H9 (cell line): Measurements from ENCODE around the gene OR9Q1. TPM values are rescaled to one million over a fixed set of nuclear protein-coding genes. Genes with fewer than 3 reads are reported as not detected.

ENCODE experiments used
- DNase-seq: peaks from one replicate; pipeline ENCODE4 v3.0.0-alpha.2; 2017
- H2AFZ ChIP-seq: one replicate; pipeline ENCODE4 v1.6.1; 2013; ENCODE audit warnings: mild to moderate bottlenecking, low read length, control low read depth, moderate library complexity
- H2AK5ac ChIP-seq: 2 replicates; pipeline ENCODE4 v1.6.1; 2013; ENCODE audit warnings: low read length, control low read depth, mixed read lengths; ENCODE audit not compliant: insufficient read length
- H2BK120ac ChIP-seq: one replicate; pipeline ENCODE4 v1.6.1; 2013; ENCODE audit warnings: low read depth, mild to moderate bottlenecking, low read length, control low read depth, inconsistent platforms; ENCODE audit not compliant: poor library complexity, severe bottlenecking
- H2BK12ac ChIP-seq: 2 replicates; pipeline ENCODE4 v1.6.1; 2013; ENCODE audit warnings: low read length, control low read depth, mixed read lengths, low read depth; ENCODE audit not compliant: insufficient read length
- H2BK15ac ChIP-seq: 2 replicates; pipeline ENCODE4 v1.6.1; 2013; ENCODE audit warnings: low read depth, low read length, control low read depth
- H2BK20ac ChIP-seq: one replicate; pipeline ENCODE4 v1.6.1; 2013; ENCODE audit warnings: low read depth, mild to moderate bottlenecking, low read length, control low read depth, inconsistent platforms; ENCODE audit not compliant: poor library complexity, severe bottlenecking
- H2BK5ac ChIP-seq: 2 replicates; pipeline ENCODE4 v1.6.1; 2013; ENCODE audit warnings: low read length, control low read depth, mixed read lengths; ENCODE audit not compliant: insufficient read length
- H3K14ac ChIP-seq: 2 replicates; pipeline ENCODE4 v1.6.1; 2013; ENCODE audit warnings: low read length, control low read depth; ENCODE audit not compliant: insufficient read depth
- H3K18ac ChIP-seq: 2 replicates; pipeline ENCODE4 v1.6.1; 2013; ENCODE audit warnings: low read depth, mild to moderate bottlenecking, mixed read lengths, low read length, control low read depth; ENCODE audit not compliant: insufficient read length
- H3K23ac ChIP-seq: 2 replicates; pipeline ENCODE4 v1.6.1; 2013; ENCODE audit warnings: low read length, control low read depth, mixed read lengths, low read depth; ENCODE audit not compliant: insufficient read length
- H3K23me2 ChIP-seq: 2 replicates; pipeline ENCODE4 v1.6.1; 2013; ENCODE audit warnings: low read depth, mild to moderate bottlenecking, mixed read lengths, low read length, control low read depth; ENCODE audit not compliant: insufficient read length, poor library complexity, severe bottlenecking
- H3K27ac ChIP-seq: 2 replicates; pipeline ENCODE4 v1.5.1; 2013; ENCODE audit warnings: low read length, control low read depth, mixed read lengths, low read depth; ENCODE audit not compliant: insufficient read length
- H3K27me3 ChIP-seq: 2 replicates; pipeline ENCODE4 v1.6.1; 2013; ENCODE audit warnings: low read length, control low read depth, inconsistent platforms; ENCODE audit not compliant: insufficient read depth
- H3K4ac ChIP-seq: 2 replicates; pipeline ENCODE4 v1.6.1; 2013; ENCODE audit warnings: low read depth, mild to moderate bottlenecking, control low read depth, inconsistent platforms, low read length, moderate library complexity
- H3K4me1 ChIP-seq: 2 replicates; pipeline ENCODE4 v1.6.1; 2013; ENCODE audit warnings: low read length, control low read depth, inconsistent platforms; ENCODE audit not compliant: insufficient read depth
- H3K4me2 ChIP-seq: 2 replicates; pipeline ENCODE4 v1.6.1; 2013; ENCODE audit warnings: low read length, control low read depth, mixed read lengths; ENCODE audit not compliant: insufficient read length, insufficient read depth
- H3K56ac ChIP-seq: 2 replicates; pipeline ENCODE4 v1.6.1; 2013; ENCODE audit warnings: low read depth, mild to moderate bottlenecking, mixed read lengths, low read length, control low read depth; ENCODE audit not compliant: insufficient read length
- H3K79me1 ChIP-seq: 2 replicates; pipeline ENCODE4 v1.6.1; 2013; ENCODE audit warnings: low read depth, mild to moderate bottlenecking, moderate library complexity, low read length, control low read depth, inconsistent platforms; ENCODE audit not compliant: insufficient read depth, poor library complexity, severe bottlenecking
- H3K79me2 ChIP-seq: 2 replicates; pipeline ENCODE4 v1.6.1; 2013; ENCODE audit warnings: low read length, control low read depth, inconsistent platforms; ENCODE audit not compliant: insufficient read depth
- H3K9ac ChIP-seq: 2 replicates; pipeline ENCODE4 v1.6.1; 2013; ENCODE audit warnings: low read length, control low read depth, mixed read lengths; ENCODE audit not compliant: insufficient read length; ENCODE audit errors: extremely low read depth
- H3K9me3 ChIP-seq: one replicate; pipeline ENCODE4 v1.6.1; 2013; ENCODE audit warnings: low read depth, low read length, inconsistent platforms; ENCODE audit not compliant: control insufficient read depth
- H3T11ph ChIP-seq: one replicate; pipeline ENCODE4 v1.6.1; 2013; ENCODE audit warnings: mild to moderate bottlenecking, low read length, control low read depth, inconsistent platforms
- H4K20me1 ChIP-seq: one replicate; pipeline ENCODE4 v1.6.1; 2013; ENCODE audit not compliant: control insufficient read depth, insufficient read length, insufficient read depth
- H4K5ac ChIP-seq: 2 replicates; pipeline ENCODE4 v1.6.1; 2013; ENCODE audit warnings: low read depth, mild to moderate bottlenecking, mixed read lengths, low read length, control low read depth; ENCODE audit not compliant: insufficient read length
- H4K8ac ChIP-seq: replicated peaks from 2 replicates; pipeline ENCODE4 v1.6.1; 2013; ENCODE audit warnings: low read length, control low read depth, mixed read lengths, low read depth; ENCODE audit not compliant: insufficient read length
- H4K91ac ChIP-seq: 2 replicates; pipeline ENCODE4 v1.6.1; 2013; ENCODE audit warnings: low read depth, mild to moderate bottlenecking, moderate library complexity, mixed read lengths, low read length, control low read depth; ENCODE audit not compliant: insufficient read length
- H3K27ac Mint-ChIP-seq, 3 experiments: 2 replicates in 2 of 3; 3 replicates in 1 of 3; pipeline ENCODE4 v1.8.0; 2020 to 2021; ENCODE audit warnings: mixed read lengths in 3 of 3, mild to moderate bottlenecking in 1 of 3, moderate library complexity in 1 of 3
- H3K27me3 Mint-ChIP-seq: 2 replicates; pipeline ENCODE4 v1.8.0; 2021; ENCODE audit warnings: low read depth, mild to moderate bottlenecking, moderate library complexity, mixed read lengths
- H3K36me3 Mint-ChIP-seq, 3 experiments: 2 replicates in 2 of 3; 3 replicates in 1 of 3; pipeline ENCODE4 v1.8.0; 2020 to 2021; ENCODE audit warnings: low read depth in 3 of 3, mixed read lengths in 3 of 3; ENCODE audit not compliant: insufficient read depth in 1 of 3
- H3K4me1 Mint-ChIP-seq, 2 experiments: 2 replicates each; pipeline ENCODE4 v1.8.0; 2020; ENCODE audit warnings: mixed read lengths in 2 of 2
- H3K4me3 Mint-ChIP-seq, 2 experiments: 2 replicates in 1 of 2; 3 replicates in 1 of 2; pipeline ENCODE4 v1.8.0; 2020 to 2021; ENCODE audit warnings: mild to moderate bottlenecking in 2 of 2, mixed read lengths in 2 of 2, moderate library complexity in 1 of 2
- H3K9me3 Mint-ChIP-seq, 2 experiments: 2 replicates in 1 of 2; 3 replicates in 1 of 2; pipeline ENCODE4 v1.8.0; 2020; ENCODE audit warnings: mild to moderate bottlenecking in 2 of 2, mixed read lengths in 2 of 2, moderate library complexity in 1 of 2
- CTCF ChIP-seq: fragments of 200-600 bp; sonication (generic); conservative IDR thresholded peaks from 3 replicates; pipeline ENCODE4 v1.8.0; 2021; ENCODE audit warnings: antibody characterized with exemption, mild to moderate bottlenecking
- WGBS: extraction: QIAGEN DNeasy Blood & Tissue Kit; methylation state at CpG from one replicate; pipeline ENCODE4 v1.1.7; 2013; ENCODE audit warnings: missing lambda C conversion rate, low lambda C conversion rate, mixed read lengths; ENCODE audit not compliant: insufficient read length; ENCODE audit errors: extremely low coverage; 5-methylcytosine and 5-hydroxymethylcytosine counted together
- total RNA-seq: library from RNA; stranded (reverse); gene quantifications from 2 replicates; pipeline ENCODE4 v1.2.1, GENCODE V29; 2021

OR9Q1 gene
- total RNA-seq, 1 experiment from 2014 or later: not detected

DNA sequence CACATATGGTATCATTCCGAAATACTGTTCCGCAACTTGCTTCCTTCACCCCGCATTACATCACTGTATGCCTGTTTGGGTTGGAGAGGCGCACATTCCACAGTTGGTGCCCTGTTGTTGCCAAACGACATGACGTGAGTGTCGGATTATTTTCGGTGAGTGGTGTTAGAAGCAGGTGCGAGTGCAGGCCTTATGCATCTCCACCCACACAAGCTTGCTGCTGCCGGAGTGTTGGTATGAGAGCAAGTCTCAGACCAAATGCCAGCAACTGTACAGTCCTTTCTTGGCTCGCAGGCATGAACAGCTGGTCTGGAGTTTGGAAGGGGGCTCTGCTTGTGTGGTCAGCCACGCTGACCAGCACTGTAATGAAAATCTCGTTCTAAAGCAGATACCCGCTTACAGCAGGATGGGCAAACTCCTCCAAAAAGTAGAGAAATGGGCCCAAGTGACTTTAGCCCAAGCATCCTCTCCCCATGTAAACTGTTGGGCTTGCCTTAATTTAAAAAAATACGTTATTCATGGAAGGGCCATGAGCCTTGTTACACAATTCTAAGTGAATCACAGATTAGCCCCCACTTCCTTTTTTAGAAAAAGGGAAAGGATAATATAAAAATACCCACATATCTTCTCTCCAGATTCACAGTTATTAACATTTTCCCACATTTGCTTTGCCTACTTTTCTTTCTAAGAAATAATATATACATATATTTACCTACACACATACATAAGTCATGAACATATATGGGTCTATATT lies 48.7 kb upstream of the OR9Q1 start:
- H3K56ac ChIP-seq: no peak overlapping the region
- Mint-ChIP-seq H3K27ac (no peak overlapping the region; a peak in 1 of 7 replicates), H3K4me1 (peaks cover 4 to 13% of the 10 kb centered on the region in 2 experiments; a peak in 3 of 4 replicates), H3K36me3 (no peaks in the 10 kb centered on the region), H3K27me3 (no peaks in the 10 kb centered on the region), H3K9me3 (peaks cover 0 to 4% of the 10 kb centered on the region in 2 experiments; a peak in 2 of 5 replicates), H3K4me3 (no peak overlapping the region)
- no peak overlapping the region for H2AK5ac ChIP-seq
- no peaks in the 10 kb centered on the region for H4K20me1 ChIP-seq
- H4K91ac ChIP-seq: no peak overlapping the region
- peaks cover 4% of the 10 kb centered on the region; the same call in 1 of the 2 replicates for H3K4me1 ChIP-seq
- no peak overlapping the region for H2BK5ac ChIP-seq
- H2BK15ac ChIP-seq: no peak overlapping the region
- no peaks in the 10 kb centered on the region for H3K9me3 ChIP-seq
- no peaks in the 10 kb centered on the region for H3K27me3 ChIP-seq
- H2BK20ac ChIP-seq: no peak overlapping the region
- no peak overlapping the region for H3K4me2 ChIP-seq
- H3K4ac ChIP-seq: no peak overlapping the region
- H3K23ac ChIP-seq: no peak overlapping the region
- H3K27ac ChIP-seq: no peak overlapping the region
- H3K79me1 ChIP-seq: no peaks in the 10 kb centered on the region
- no peak overlapping the region for H4K5ac ChIP-seq
- no peak overlapping the region for H3K14ac ChIP-seq
- H2BK12ac ChIP-seq: no peak overlapping the region
- H4K8ac ChIP-seq: no peak overlapping the region
- no peaks in the 10 kb centered on the region for H3K79me2 ChIP-seq
- WGBS: no CpG with 5 or more reads among the region's 15 CpGs
- DNase-seq: no peak
- no peak overlapping the region for H2AFZ ChIP-seq
- H3K9ac ChIP-seq: no peak overlapping the region
- TF ChIP-seq CTCF: no peak
- no peak overlapping the region for H3K18ac ChIP-seq
- H3T11ph ChIP-seq: no peak overlapping the region
- no peaks in the 10 kb centered on the region for H3K23me2 ChIP-seq
- no peak overlapping the region for H2BK120ac ChIP-seq
